ENCODE data around the gene TMEM269.

Gene TMEM269

GRCh38 chr1:42844592-42845140 is 59.9 kb downstream of the TMEM269 start:
- no peak for DNase-seq (ENCODE audit: low spot score)
- in situ Hi-C loops (cut with MboI; ENCODE audit: low pct_unique_long_range_greater_than_20kb, low sequenced_read_pairs, unreplicated experiment) = no loop called here
- TF ChIP-seq CTCF (IDR thresholded peaks at IDR 0.05; ENCODE audit: extremely low read depth, insufficient read depth, missing control alignments) = no peak

- in situ Hi-C loops (cut with MboI; ENCODE audit: low pct_unique_long_range_greater_than_20kb, low sequenced_read_pairs, unreplicated experiment) = no loop called here
- DNase-seq (ENCODE audit: low spot score) = no peak
- TF ChIP-seq CTCF (IDR thresholded peaks at IDR 0.05; ENCODE audit: extremely low read depth, insufficient read depth, missing control alignments) = no peak
These were observed 60.4 kb downstream of the TMEM269 start for GRCh38 chr1:42845193-42845592.

- in situ Hi-C loops (cut with MboI; ENCODE audit: low pct_unique_long_range_greater_than_20kb, low sequenced_read_pairs, unreplicated experiment) = no loop called here
- no peak for TF ChIP-seq CTCF (IDR thresholded peaks at IDR 0.05; ENCODE audit: extremely low read depth, insufficient read depth, missing control alignments)
- DNase-seq (ENCODE audit: low spot score) = no peak
These were observed 61.1 kb downstream of the TMEM269 start for GRCh38 chr1:42845866-42846256.

- peak; percentile 93 for DNase-seq (ENCODE audit: low spot score)
- in situ Hi-C loops (cut with MboI; ENCODE audit: low pct_unique_long_range_greater_than_20kb, low sequenced_read_pairs, unreplicated experiment) = no loop called here
- peak; percentile 52 for TF ChIP-seq CTCF (IDR thresholded peaks at IDR 0.05; ENCODE audit: extremely low read depth, insufficient read depth, missing control alignments)
These were observed 61.7 kb downstream of the TMEM269 start, which contains the start of gene ZNF691 for GRCh38 chr1:42846257-42847110. ZNF691 (plus strand) TSS chr1:42846613; CDS start chr1:42849659, 3,046 bp downstream.

- in situ Hi-C loops (cut with MboI; ENCODE audit: low pct_unique_long_range_greater_than_20kb, low sequenced_read_pairs, unreplicated experiment) = no loop called here
These were observed 62.4 kb downstream of the TMEM269 start for GRCh38 chr1:42847111-42847595.

More at GRCh38 chr1:42847111-42847595, 62.4 kb downstream of the TMEM269 start:
- TF ChIP-seq CTCF (IDR thresholded peaks at IDR 0.05; ENCODE audit: extremely low read depth, insufficient read depth, missing control alignments) = no peak
- DNase-seq (ENCODE audit: low spot score) = no peak

Data from GM13977 (cell line).